ENCODE measurements around the gene PPHLN1.

The PPHLN1 gene

GRCh38 chr12:42482748-42483520 is 157.0 kb downstream of the PPHLN1 start:
- TF ChIP-seq FOXP2 (optimal IDR thresholded peaks at IDR 0.05; ENCODE audit: borderline replicate concordance, extremely low read depth, extremely low read length, insufficient read depth) (peak; percentile 72), TAF1 (IDR thresholded peaks at IDR 0.05; ENCODE audit: borderline replicate concordance, insufficient read depth, low read length) (0 out of 2 replicates have a peak, but pooled peaks have one; percentile 21), SIN3A (IDR thresholded peaks at IDR 0.05; ENCODE audit: borderline replicate concordance, insufficient read depth, low read length) (no peak), REST (IDR thresholded peaks at IDR 0.05; ENCODE audit: insufficient read depth in 1 of 2, low read depth in 2 of 2, low read length in 2 of 2) (no peak)

- TF ChIP-seq TAF1 (IDR thresholded peaks at IDR 0.05; ENCODE audit: borderline replicate concordance, insufficient read depth, low read length) = no peak
Measured at GRCh38 chr12:42483521-42483790, 157.5 kb downstream of the PPHLN1 start.

GRCh38 chr12:42484996-42485395 is 159.0 kb downstream of the PPHLN1 start:
- no peak for TF ChIP-seq REST (IDR thresholded peaks at IDR 0.05; ENCODE audit: insufficient read depth in 1 of 2, low read depth in 2 of 2, low read length in 2 of 2)
- no peak for TF ChIP-seq POLR2AphosphoS5 (IDR thresholded peaks at IDR 0.05; ENCODE audit: low read depth, low read length)
- no peak for TF ChIP-seq FOXP2 (optimal IDR thresholded peaks at IDR 0.05; ENCODE audit: borderline replicate concordance, extremely low read depth, extremely low read length, insufficient read depth)
- TF ChIP-seq TAF1 (IDR thresholded peaks at IDR 0.05; ENCODE audit: borderline replicate concordance, insufficient read depth, low read length) = no peak
- no peak for TF ChIP-seq SIN3A (IDR thresholded peaks at IDR 0.05; ENCODE audit: borderline replicate concordance, insufficient read depth, low read length)

GRCh38 chr12:42485823-42486222 is 159.9 kb downstream of the PPHLN1 start:
- no peak for TF ChIP-seq POLR2AphosphoS5 (IDR thresholded peaks at IDR 0.05; ENCODE audit: low read depth, low read length)
- TF ChIP-seq TAF1 (IDR thresholded peaks at IDR 0.05; ENCODE audit: borderline replicate concordance, insufficient read depth, low read length) = no peak
- TF ChIP-seq REST (IDR thresholded peaks at IDR 0.05; ENCODE audit: insufficient read depth in 1 of 2, low read depth in 2 of 2, low read length in 2 of 2) = no peak
- TF ChIP-seq FOXP2 (optimal IDR thresholded peaks at IDR 0.05; ENCODE audit: borderline replicate concordance, extremely low read depth, extremely low read length, insufficient read depth) = no peak
- TF ChIP-seq SIN3A (IDR thresholded peaks at IDR 0.05; ENCODE audit: borderline replicate concordance, insufficient read depth, low read length) = no peak

GRCh38 chr12:42486407-42486806 is 160.4 kb downstream of the PPHLN1 start:
- TF ChIP-seq FOXP2 (optimal IDR thresholded peaks at IDR 0.05; ENCODE audit: borderline replicate concordance, extremely low read depth, extremely low read length, insufficient read depth) (no peak), TAF1 (IDR thresholded peaks at IDR 0.05; ENCODE audit: borderline replicate concordance, insufficient read depth, low read length) (no peak), REST (IDR thresholded peaks at IDR 0.05; ENCODE audit: insufficient read depth in 1 of 2, low read depth in 2 of 2, low read length in 2 of 2) (no peak), POLR2AphosphoS5 (IDR thresholded peaks at IDR 0.05; ENCODE audit: low read depth, low read length) (no peak), SIN3A (IDR thresholded peaks at IDR 0.05; ENCODE audit: borderline replicate concordance, insufficient read depth, low read length) (no peak)

All from PFSK-1 (cell line).